Measurements from ENCODE around the gene AHI1. TPM values are rescaled to one million over a fixed set of nuclear protein-coding genes. Genes with fewer than 3 reads are reported as not detected.

AHI1 gene
- total and polyA plus RNA-seq, 2 of the 13 experiments (the other 11 are each of a cell fraction or from before 2014, with no cell fraction given): 7.2 to 18.6 TPM

GRCh38 chr6:135320721-135321621 lies 176.6 kb downstream of the AHI1 start:
- no peak for FAIRE-seq
- H3K27ac ChIP-seq (ENCODE audit: extremely low read length, insufficient read depth, low read length): no peak overlapping the region

More at GRCh38 chr6:135320721-135321621, 176.6 kb downstream of the AHI1 start:
- Histone ChIP-seq H4K20me1 (ENCODE audit: insufficient read depth, low read length) (no peaks in the 10 kb centered on the region), H3K4me2 (ENCODE audit: low read depth, low read length) (no peak overlapping the region), H3K4me1 (ENCODE audit: insufficient read depth, low read length) (no peaks in the 10 kb centered on the region), H3K9me3 (ENCODE audit: low read length) (no peaks in the 10 kb centered on the region), H3K36me3 (replicated peaks in 1 of 2; ENCODE audit: control insufficient read depth in 1 of 2, insufficient read depth in 2 of 2, low read length in 2 of 2) (no peaks in the 10 kb centered on the region), H3K27me3 (ENCODE audit: control insufficient read depth in 1 of 2, insufficient read depth in 2 of 2, low read length in 2 of 2) (no peaks in the 10 kb centered on the region), H3K4me3 (replicated peaks in 1 of 3; ENCODE audit: insufficient read depth in 1 of 3, low read depth in 2 of 3, low read length in 3 of 3) (no peak overlapping the region), H2AFZ (ENCODE audit: low read length) (no peak overlapping the region), H3K9ac (ENCODE audit: insufficient read depth, low read depth, low read length) (no peak overlapping the region), H3K79me2 (ENCODE audit: insufficient read depth, low read length) (no peaks in the 10 kb centered on the region)
- TF ChIP-seq LBX2 (CRISPR knock-in tag; IDR thresholded peaks at IDR 0.05; ENCODE audit: borderline replicate concordance) (no peak), ZNF30 (CRISPR knock-in tag; IDR thresholded peaks at IDR 0.05) (no peak), ZNF414 (CRISPR knock-in tag; IDR thresholded peaks at IDR 0.05) (no peak), FOSL2 (CRISPR knock-in tag; IDR thresholded peaks at IDR 0.05) (no peak), TEAD3 (CRISPR knock-in tag; optimal IDR thresholded peaks at IDR 0.05; ENCODE audit: borderline replicate concordance) (no peak), ZNF343 (CRISPR knock-in tag; IDR thresholded peaks at IDR 0.05) (no peak), BCL6 (CRISPR knock-in tag; IDR thresholded peaks at IDR 0.05) (no peak), ZNF136 (CRISPR knock-in tag; IDR thresholded peaks at IDR 0.05; ENCODE audit: low read depth) (no peak), GATAD1 (CRISPR knock-in tag; IDR thresholded peaks at IDR 0.05) (no peak), TOE1 (CRISPR knock-in tag; IDR thresholded peaks at IDR 0.05) (no peak), ETV6 (CRISPR knock-in tag; conservative IDR thresholded peaks at IDR 0.05) (no peak), SRF (IDR thresholded peaks at IDR 0.05; ENCODE audit: low read depth, low read length) (no peak), ZFP36L1 (CRISPR knock-in tag; IDR thresholded peaks at IDR 0.05) (no peak), ZNF264 (CRISPR knock-in tag; IDR thresholded peaks at IDR 0.05) (no peak), ZBTB7B (CRISPR knock-in tag; IDR thresholded peaks at IDR 0.05) (no peak), NR2F2 (IDR thresholded peaks at IDR 0.05; ENCODE audit: borderline replicate concordance, low read depth) (no peak)
- TF ChIP-seq, protein P1, sequence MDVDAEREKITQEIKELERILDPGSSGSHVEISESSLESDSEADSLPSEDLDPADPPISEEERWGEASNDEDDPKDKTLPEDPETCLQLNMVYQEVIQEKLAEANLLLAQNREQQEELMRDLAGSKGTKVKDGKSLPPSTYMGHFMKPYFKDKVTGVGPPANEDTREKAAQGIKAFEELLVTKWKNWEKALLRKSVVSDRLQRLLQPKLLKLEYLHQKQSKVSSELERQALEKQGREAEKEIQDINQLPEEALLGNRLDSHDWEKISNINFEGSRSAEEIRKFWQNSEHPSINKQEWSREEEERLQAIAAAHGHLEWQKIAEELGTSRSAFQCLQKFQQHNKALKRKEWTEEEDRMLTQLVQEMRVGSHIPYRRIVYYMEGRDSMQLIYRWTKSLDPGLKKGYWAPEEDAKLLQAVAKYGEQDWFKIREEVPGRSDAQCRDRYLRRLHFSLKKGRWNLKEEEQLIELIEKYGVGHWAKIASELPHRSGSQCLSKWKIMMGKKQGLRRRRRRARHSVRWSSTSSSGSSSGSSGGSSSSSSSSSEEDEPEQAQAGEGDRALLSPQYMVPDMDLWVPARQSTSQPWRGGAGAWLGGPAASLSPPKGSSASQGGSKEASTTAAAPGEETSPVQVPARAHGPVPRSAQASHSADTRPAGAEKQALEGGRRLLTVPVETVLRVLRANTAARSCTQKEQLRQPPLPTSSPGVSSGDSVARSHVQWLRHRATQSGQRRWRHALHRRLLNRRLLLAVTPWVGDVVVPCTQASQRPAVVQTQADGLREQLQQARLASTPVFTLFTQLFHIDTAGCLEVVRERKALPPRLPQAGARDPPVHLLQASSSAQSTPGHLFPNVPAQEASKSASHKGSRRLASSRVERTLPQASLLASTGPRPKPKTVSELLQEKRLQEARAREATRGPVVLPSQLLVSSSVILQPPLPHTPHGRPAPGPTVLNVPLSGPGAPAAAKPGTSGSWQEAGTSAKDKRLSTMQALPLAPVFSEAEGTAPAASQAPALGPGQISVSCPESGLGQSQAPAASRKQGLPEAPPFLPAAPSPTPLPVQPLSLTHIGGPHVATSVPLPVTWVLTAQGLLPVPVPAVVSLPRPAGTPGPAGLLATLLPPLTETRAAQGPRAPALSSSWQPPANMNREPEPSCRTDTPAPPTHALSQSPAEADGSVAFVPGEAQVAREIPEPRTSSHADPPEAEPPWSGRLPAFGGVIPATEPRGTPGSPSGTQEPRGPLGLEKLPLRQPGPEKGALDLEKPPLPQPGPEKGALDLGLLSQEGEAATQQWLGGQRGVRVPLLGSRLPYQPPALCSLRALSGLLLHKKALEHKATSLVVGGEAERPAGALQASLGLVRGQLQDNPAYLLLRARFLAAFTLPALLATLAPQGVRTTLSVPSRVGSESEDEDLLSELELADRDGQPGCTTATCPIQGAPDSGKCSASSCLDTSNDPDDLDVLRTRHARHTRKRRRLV (CRISPR knock-in tag; IDR thresholded peaks at IDR 0.05): no peak
- BruUV-seq (replicated peaks): no TSS peak
- intact Hi-C loops (cut with micrococcal nuclease; ENCODE audit: unreplicated experiment) (no loop called here), in situ Hi-C loops (cut with HindIII; ENCODE audit: extremely low pct_ligation_motif_present, low pct_unique_long_range_greater_than_20kb) (no loop called here)
- ATAC-seq (no peak), DNase-seq (ENCODE audit: low spot score) (no peak)
- WGBS (ENCODE audit: low lambda C conversion rate): 90% methylated on average over 8 of the region's 8 CpGs
- ChIA-PET POLR2A (no interaction called here), CTCF (ENCODE audit: low intra/inter-chr PET ratio, low total read pairs) (no interaction called here)
